HEK293 (cell line): ENCODE measurements around the gene NCOA3.

Experiments used
- CTCF ChIA-PET: fragments of 350-600 bp; formaldehyde crosslinking; extraction: SDS; loops from one replicate; lab custom pipeline; 2021; ENCODE audit warnings: antibody characterized with exemption; lab: Yijun Ruan, JAX
- POLR2A ChIA-PET: fragments of 300-600 bp; formaldehyde crosslinking; extraction: SDS; loops from one replicate; lab custom pipeline; 2020; ENCODE audit warnings: antibody characterized with exemption, inconsistent platforms; lab: Yijun Ruan, JAX
- H3K27ac ChIP-seq: fragments of 200-500 bp; sonication (Bioruptor generic); 2 replicates; pipeline ENCODE4 v1.5.1; 2014; ENCODE audit warnings: low read depth, low read length, control low read depth, inconsistent platforms; ENCODE audit errors: extremely low read depth
- H3K36me3 ChIP-seq, 2 experiments: fragments of 200-500 bp in 1 of 2; sonication (Bioruptor generic) in 1 of 2; 1 replicate in 1 of 2; 2 replicates in 1 of 2; pipeline ENCODE4 v1.5.1; 2014 to 2017; ENCODE audit warnings: inconsistent platforms in 2 of 2, low read length in 2 of 2; ENCODE audit not compliant: control insufficient read depth in 2 of 2, insufficient read depth in 1 of 2
- H3K4me1 ChIP-seq: fragments of 200-500 bp; sonication (Bioruptor generic); 2 replicates; pipeline ENCODE4 v1.5.1; 2014; ENCODE audit warnings: mild to moderate bottlenecking, low read length, inconsistent platforms; ENCODE audit not compliant: control insufficient read depth, insufficient read depth
- H3K4me3 ChIP-seq: 2 replicates; pipeline ENCODE4 v1.5.1; 2011; ENCODE audit warnings: low read depth, mild to moderate bottlenecking, control low read depth, low read length, moderate library complexity
- H3K9me3 ChIP-seq: fragments of 200-500 bp; sonication (Bioruptor generic); 2 replicates; pipeline ENCODE4 v1.5.1; 2014; ENCODE audit warnings: low read depth, low read length, inconsistent platforms; ENCODE audit not compliant: control insufficient read depth, insufficient read depth
- AEBP2 ChIP-seq: fragments of 450-650 bp; formaldehyde crosslinking; IDR thresholded peaks from 2 replicates; pipeline ENCODE4 v1.5.1; 2016; ENCODE audit warnings: missing biosample characterization, missing genetic modification characterization, borderline replicate concordance
- OVOL3 ChIP-seq: fragments of 450-650 bp; formaldehyde crosslinking; IDR thresholded peaks from 2 replicates; pipeline ENCODE4 v1.5.1; 2016; ENCODE audit warnings: missing biosample characterization, missing genetic modification characterization
- PBX3 ChIP-seq: sonication (generic); formaldehyde crosslinking; IDR thresholded peaks from 2 replicates; pipeline ENCODE4 v1.8.1; 2022; ENCODE audit warnings: mild to moderate bottlenecking, moderate library complexity, missing genetic modification reagents
- PRDM2 ChIP-seq: fragments of 450-650 bp; formaldehyde crosslinking; IDR thresholded peaks from 2 replicates; pipeline ENCODE4 v1.5.1; 2016; ENCODE audit warnings: missing biosample characterization, missing genetic modification characterization, borderline replicate concordance
- SALL2 ChIP-seq: fragments of 450-650 bp; formaldehyde crosslinking; IDR thresholded peaks from 2 replicates; pipeline ENCODE4 v1.5.0; 2017; ENCODE audit warnings: missing biosample characterization, mild to moderate bottlenecking, missing genetic modification characterization, borderline replicate concordance
- SCRT2 ChIP-seq: fragments of 450-650 bp; formaldehyde crosslinking; IDR thresholded peaks from 2 replicates; pipeline ENCODE4 v1.5.1; 2016; ENCODE audit warnings: missing biosample characterization, missing genetic modification characterization
- TSHZ1 ChIP-seq: fragments of 450-650 bp; formaldehyde crosslinking; IDR thresholded peaks from 2 replicates; pipeline ENCODE4 v1.5.1; 2016; ENCODE audit warnings: missing biosample characterization, missing genetic modification characterization, borderline replicate concordance
- ZBTB1 ChIP-seq: fragments of 450-650 bp; formaldehyde crosslinking; IDR thresholded peaks from 2 replicates; pipeline ENCODE4 v1.5.1; 2016; ENCODE audit warnings: missing biosample characterization, missing genetic modification characterization
- ZBTB7A ChIP-seq: fragments of 450-650 bp; formaldehyde crosslinking; IDR thresholded peaks from 2 replicates; pipeline ENCODE4 v1.5.1; 2016; ENCODE audit warnings: low read depth, missing biosample characterization, missing genetic modification characterization
- ZEB2 ChIP-seq: fragments of 450-650 bp; formaldehyde crosslinking; IDR thresholded peaks from 2 replicates; pipeline ENCODE4 v1.5.1; 2016; ENCODE audit warnings: missing biosample characterization, missing genetic modification characterization
- ZNF121 ChIP-seq: fragments of 450-650 bp; formaldehyde crosslinking; IDR thresholded peaks from 2 replicates; pipeline ENCODE4 v1.5.1; 2016; ENCODE audit warnings: missing biosample characterization, missing genetic modification characterization
- ZNF140 ChIP-seq: fragments of 450-650 bp; formaldehyde crosslinking; IDR thresholded peaks from 2 replicates; pipeline ENCODE4 v1.5.1; 2016; ENCODE audit warnings: missing biosample characterization, missing genetic modification characterization
- ZNF223 ChIP-seq: fragments of 450-650 bp; formaldehyde crosslinking; IDR thresholded peaks from 2 replicates; pipeline ENCODE4 v1.5.1; 2016; ENCODE audit warnings: missing biosample characterization, missing genetic modification characterization
- ZNF239 ChIP-seq: fragments of 450-650 bp; formaldehyde crosslinking; IDR thresholded peaks from 2 replicates; pipeline ENCODE4 v1.5.1; 2016; ENCODE audit warnings: missing biosample characterization, missing genetic modification characterization
- ZNF473 ChIP-seq: fragments of 450-650 bp; formaldehyde crosslinking; IDR thresholded peaks from 2 replicates; pipeline ENCODE4 v1.5.1; 2017; ENCODE audit warnings: missing biosample characterization, missing genetic modification characterization
- ZNF548 ChIP-seq: fragments of 450-650 bp; formaldehyde crosslinking; IDR thresholded peaks from 2 replicates; pipeline ENCODE4 v1.5.1; 2016; ENCODE audit warnings: missing biosample characterization, missing genetic modification characterization
- ZNF558 ChIP-seq: fragments of 450-650 bp; formaldehyde crosslinking; IDR thresholded peaks from 2 replicates; pipeline ENCODE4 v1.5.1; 2016; ENCODE audit warnings: missing biosample characterization, missing genetic modification characterization
- ZNF585B ChIP-seq: fragments of 450-650 bp; formaldehyde crosslinking; IDR thresholded peaks from 2 replicates; pipeline ENCODE4 v1.5.1; 2016; ENCODE audit warnings: missing biosample characterization, missing genetic modification characterization
- ZNF624 ChIP-seq: fragments of 450-650 bp; formaldehyde crosslinking; IDR thresholded peaks from 2 replicates; pipeline ENCODE4 v1.5.1; 2017; ENCODE audit warnings: missing biosample characterization, missing genetic modification characterization
- ZNF629 ChIP-seq: fragments of 450-650 bp; formaldehyde crosslinking; IDR thresholded peaks from 2 replicates; pipeline ENCODE4 v1.5.1; 2017; ENCODE audit warnings: missing biosample characterization, missing genetic modification characterization
- ZNF670 ChIP-seq: fragments of 450-650 bp; formaldehyde crosslinking; IDR thresholded peaks from 2 replicates; pipeline ENCODE4 v1.5.1; 2016; ENCODE audit warnings: missing biosample characterization, missing genetic modification characterization, low read depth
- ZNF707 ChIP-seq: fragments of 450-650 bp; formaldehyde crosslinking; IDR thresholded peaks from 2 replicates; pipeline ENCODE4 v1.5.1; 2016; ENCODE audit warnings: missing biosample characterization, missing genetic modification characterization
- ZNF776 ChIP-seq: fragments of 450-650 bp; formaldehyde crosslinking; IDR thresholded peaks from 2 replicates; pipeline ENCODE4 v1.5.0; 2017; ENCODE audit warnings: missing biosample characterization, missing genetic modification characterization, borderline replicate concordance
- ZNF843 ChIP-seq: fragments of 450-650 bp; formaldehyde crosslinking; IDR thresholded peaks from 2 replicates; pipeline ENCODE4 v1.5.1; 2016; ENCODE audit warnings: missing biosample characterization, missing genetic modification characterization

Gene NCOA3

GRCh38 chr20:47674145-47674544 lies 172.5 kb downstream of the NCOA3 start:
- H3K4me3 ChIP-seq: no peak overlapping the region
- ChIA-PET CTCF (interaction anchor here (0.5 to 2.1 kb wide), 4 partner anchors 10 to 987 kb away, joined by 3 to 18 read pairs (median 6); no protein-coding TSS in a partner anchor), POLR2A (no interaction called here)
- H3K9me3 ChIP-seq: no peaks in the 10 kb centered on the region
- TF ChIP-seq OVOL3 (tag by site-specific recombination): no peak
- no peak for TF ChIP-seq ZNF121 (tag by site-specific recombination)
- TF ChIP-seq AEBP2: no peak
- no peak for TF ChIP-seq ZNF473 (tag by site-specific recombination)
- no peak for TF ChIP-seq ZNF223
- no peak for TF ChIP-seq ZNF629 (tag by site-specific recombination)
- peaks cover 0 to 32% of the 10 kb centered on the region in 2 experiments; a peak in 2 of 3 replicates for H3K36me3 ChIP-seq
- no peaks in the 10 kb centered on the region for H3K4me1 ChIP-seq
- no peak overlapping the region for H3K27ac ChIP-seq

- no peak overlapping the region for H3K27ac ChIP-seq
- no peaks in the 10 kb centered on the region for H3K4me1 ChIP-seq
- H3K9me3 ChIP-seq: no peaks in the 10 kb centered on the region
- peaks cover 0 to 35% of the 10 kb centered on the region in 2 experiments; a peak in 2 of 3 replicates for H3K36me3 ChIP-seq
- CTCF ChIA-PET: interaction anchor here (0.6 to 2.1 kb wide), 4 partner anchors 11 to 1206 kb away, joined by 3 to 18 read pairs (median 6); no protein-coding TSS in a partner anchor
- POLR2A ChIA-PET: no interaction called here
- TF ChIP-seq ZNF558 (no peak), ZEB2 (no peak), ZBTB1 (no peak), ZNF121 (tag by site-specific recombination) (no peak), SCRT2 (tag by site-specific recombination) (no peak), ZNF843 (tag by site-specific recombination) (no peak), PRDM2 (tag by site-specific recombination) (no peak), ZNF707 (tag by site-specific recombination) (no peak), ZNF140 (no peak), SALL2 (tag by site-specific recombination) (no peak), TSHZ1 (tag by site-specific recombination) (no peak), ZNF239 (no peak), PBX3 (no peak), ZNF776 (no peak), ZBTB7A (no peak), ZNF585B (tag by site-specific recombination) (no peak), ZNF624 (tag by site-specific recombination) (no peak), ZNF670 (tag by site-specific recombination) (no peak), ZNF548 (no peak)
- H3K4me3 ChIP-seq: no peak overlapping the region
Measured at GRCh38 chr20:47674686-47675085, 173.0 kb downstream of the NCOA3 start.
